Left ventricle myocardium inferior (tissue), 1 donor: ENCODE data around the gene SH3TC1. TPM values are rescaled to one million over a fixed set of nuclear protein-coding genes. Genes with fewer than 3 reads are reported as not detected.

ENCODE experiments used
- DNase-seq: peaks from one replicate; pipeline ENCODE4 v3.0.0-alpha.2; 2020
- H3K27ac ChIP-seq: fragments of 200-600 bp; replicated peaks from 2 replicates; pipeline ENCODE4 v1.8.0; 2021
- H3K27me3 ChIP-seq: fragments of 200-600 bp; 2 replicates; pipeline ENCODE4 v1.8.0; 2021; ENCODE audit warnings: low read depth
- H3K36me3 ChIP-seq: fragments of 200-600 bp; 2 replicates; pipeline ENCODE4 v1.8.0; 2021
- H3K4me1 ChIP-seq: fragments of 200-600 bp; 2 replicates; pipeline ENCODE4 v1.8.0; 2021
- H3K4me3 ChIP-seq: fragments of 200-600 bp; 2 replicates; pipeline ENCODE4 v1.8.0; 2021; ENCODE audit warnings: mild to moderate bottlenecking, moderate library complexity
- H3K9me3 ChIP-seq: fragments of 200-600 bp; replicated peaks from 2 replicates; pipeline ENCODE4 v1.8.0; 2021
- intact Hi-C: fragments of 100-400 bp; cut with micrococcal nuclease; formaldehyde crosslinking; loops from one replicate; pipeline ENCODE4 v1.11.0; 2022
- total RNA-seq: library from RNA; stranded (reverse); fragmentation: NEBNext Ultra II Directional; extraction: Animal tissue kit (Norgen Biotek cat#: 25700); gene quantifications from one replicate; pipeline ENCODE4 v1.2.1, GENCODE V29; 2021
- TF ChIP-seq, protein P1 (sequence below): fragments of 200-600 bp; IDR thresholded peaks from 2 replicates; pipeline ENCODE4 v1.8.0; 2021; ENCODE audit warnings: antibody characterized with exemption, mild to moderate bottlenecking, borderline replicate concordance
- donor health status: DM: no; HTN: yes; CAD: no; lungs with severe emphysema.

SH3TC1 gene
- total RNA-seq, 1 donor from 2014 or later: 13.6 TPM

DNA sequence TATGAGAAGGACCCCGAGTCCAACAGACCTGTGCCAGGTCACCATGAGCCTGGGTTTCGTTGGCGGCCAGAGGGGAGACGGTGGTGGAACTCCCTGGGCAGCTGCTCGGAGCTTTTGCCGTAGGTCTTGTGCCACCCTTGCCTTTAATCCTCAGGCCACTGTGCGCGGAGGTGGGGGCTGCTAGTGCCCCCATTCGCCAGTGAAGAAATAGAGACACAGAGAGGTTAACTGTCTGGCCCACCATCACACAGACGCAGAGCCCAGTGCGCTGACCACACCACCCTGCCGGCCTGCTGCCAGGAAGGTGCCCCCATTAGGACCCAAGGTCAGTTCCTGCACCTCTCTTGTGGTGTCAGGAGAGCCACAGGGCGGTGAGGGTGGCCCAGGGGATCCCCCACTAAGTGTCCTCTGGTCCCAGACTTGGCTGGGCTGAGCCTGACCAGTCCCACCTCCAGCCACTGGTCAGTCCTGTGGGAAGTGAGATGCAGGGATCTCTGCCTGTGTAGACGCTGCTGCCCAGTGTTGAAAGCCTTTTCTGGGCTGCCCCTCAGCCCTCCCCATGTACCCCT, 42.2 kb downstream of the SH3TC1 start:
- TF ChIP-seq, protein P1, sequence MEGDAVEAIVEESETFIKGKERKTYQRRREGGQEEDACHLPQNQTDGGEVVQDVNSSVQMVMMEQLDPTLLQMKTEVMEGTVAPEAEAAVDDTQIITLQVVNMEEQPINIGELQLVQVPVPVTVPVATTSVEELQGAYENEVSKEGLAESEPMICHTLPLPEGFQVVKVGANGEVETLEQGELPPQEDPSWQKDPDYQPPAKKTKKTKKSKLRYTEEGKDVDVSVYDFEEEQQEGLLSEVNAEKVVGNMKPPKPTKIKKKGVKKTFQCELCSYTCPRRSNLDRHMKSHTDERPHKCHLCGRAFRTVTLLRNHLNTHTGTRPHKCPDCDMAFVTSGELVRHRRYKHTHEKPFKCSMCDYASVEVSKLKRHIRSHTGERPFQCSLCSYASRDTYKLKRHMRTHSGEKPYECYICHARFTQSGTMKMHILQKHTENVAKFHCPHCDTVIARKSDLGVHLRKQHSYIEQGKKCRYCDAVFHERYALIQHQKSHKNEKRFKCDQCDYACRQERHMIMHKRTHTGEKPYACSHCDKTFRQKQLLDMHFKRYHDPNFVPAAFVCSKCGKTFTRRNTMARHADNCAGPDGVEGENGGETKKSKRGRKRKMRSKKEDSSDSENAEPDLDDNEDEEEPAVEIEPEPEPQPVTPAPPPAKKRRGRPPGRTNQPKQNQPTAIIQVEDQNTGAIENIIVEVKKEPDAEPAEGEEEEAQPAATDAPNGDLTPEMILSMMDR: no peak
- no peak for DNase-seq
- Histone ChIP-seq H3K27me3 (no peaks in the 10 kb centered on the region), H3K4me1 (peaks cover 14% of the 10 kb centered on the region), H3K36me3 (peaks cover 15% of the 10 kb centered on the region), H3K27ac (no peak overlapping the region), H3K4me3 (no peak overlapping the region), H3K9me3 (no peaks in the 10 kb centered on the region)
- intact Hi-C loops: loop anchor here (5.0 to 10.0 kb wide), 2 partner anchors 161 to 354 kb away; partner anchors contain the start of gene CPZ

DNA sequence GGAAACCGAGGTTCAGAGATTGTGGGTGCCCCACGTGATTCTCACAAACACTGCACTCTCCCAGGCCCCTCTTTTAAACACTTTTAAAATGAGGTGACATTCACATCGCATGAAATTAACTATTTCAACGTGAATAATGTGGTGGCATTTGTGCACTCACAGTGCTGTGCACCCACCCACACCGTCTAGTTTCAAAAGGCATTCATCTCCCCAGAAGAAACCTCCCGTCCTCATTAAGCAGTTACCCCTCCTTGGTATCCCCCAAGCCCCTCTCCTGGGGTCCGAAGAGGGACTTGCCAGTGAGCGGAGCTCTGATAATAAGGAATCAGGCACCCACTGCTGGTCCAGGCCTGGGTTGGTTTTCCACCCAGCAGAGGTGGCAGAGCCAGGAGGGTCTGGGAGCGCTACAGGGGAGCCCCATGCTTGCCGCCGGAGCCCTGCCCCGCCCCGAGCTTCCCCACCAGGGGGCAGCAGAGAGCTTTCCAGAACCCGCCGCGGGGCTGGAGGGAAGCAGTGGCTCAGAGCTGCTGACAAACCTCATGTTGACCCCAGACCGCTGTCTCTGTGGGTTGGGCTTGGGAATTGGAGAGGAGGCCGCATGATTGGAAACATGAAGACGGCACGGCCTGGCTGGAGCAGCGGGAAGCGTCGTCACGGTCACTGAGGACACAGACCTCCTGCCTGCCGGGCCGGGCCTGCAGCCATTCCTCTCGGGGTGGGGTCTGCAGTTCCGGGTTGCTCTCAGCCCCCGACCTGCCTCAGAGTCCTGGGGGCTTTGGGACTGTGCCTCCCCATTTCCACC, 43.0 kb downstream of the SH3TC1 start:
- TF ChIP-seq, protein P1: peak; percentile 99
- Histone ChIP-seq H3K27me3 (no peaks in the 10 kb centered on the region), H3K27ac (peak overlapping the region; percentile 66), H3K9me3 (no peaks in the 10 kb centered on the region), H3K4me1 (peaks cover 22% of the 10 kb centered on the region), H3K4me3 (no peak overlapping the region), H3K36me3 (peaks cover 7% of the 10 kb centered on the region)
- intact Hi-C loops: loop anchor here (5.0 to 10.0 kb wide), 2 partner anchors 160 to 353 kb away; partner anchors contain the start of gene CPZ
- peak; percentile 88 for DNase-seq

DNA sequence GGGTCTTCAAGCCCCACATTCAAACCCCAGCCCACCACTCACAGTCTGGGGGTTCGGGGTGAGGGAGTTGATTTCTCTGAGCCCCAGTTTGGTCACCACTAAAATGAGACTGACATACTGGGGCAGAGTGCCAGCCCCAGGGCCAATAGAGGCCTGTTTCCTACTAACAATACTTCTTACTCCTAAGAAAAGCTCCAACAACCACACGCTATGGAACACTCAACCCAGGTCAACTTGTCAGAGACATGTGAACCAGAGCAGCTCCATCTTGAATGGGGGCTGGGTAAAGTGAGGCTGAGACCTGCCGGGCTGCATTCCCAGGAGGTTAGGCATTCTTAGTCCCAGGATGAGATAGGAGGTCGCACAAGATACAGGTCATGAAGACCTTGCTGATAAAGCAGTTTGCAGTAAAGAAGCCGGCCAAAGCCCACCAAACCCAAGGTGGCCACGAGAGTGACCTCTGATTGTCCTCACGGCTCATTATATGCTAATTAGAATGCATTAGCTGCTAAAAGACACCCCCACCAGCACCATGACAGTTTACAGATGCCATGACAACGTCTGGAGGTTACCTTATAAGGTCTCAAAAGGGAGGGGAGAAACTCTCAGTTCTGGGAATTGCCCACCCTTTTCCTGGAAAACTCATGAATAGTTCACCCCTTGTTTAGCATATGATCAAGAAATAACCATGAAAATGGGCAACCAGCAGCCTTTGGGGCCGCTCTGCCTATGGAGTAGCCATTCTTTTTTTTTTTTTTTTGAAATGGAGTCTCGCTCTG, 43.9 kb downstream of the SH3TC1 start:
- H3K4me3 ChIP-seq: no peak overlapping the region
- intact Hi-C loops: loop anchor here (5.0 to 10.0 kb wide), 2 partner anchors 159 to 352 kb away; partner anchors contain the start of gene CPZ
- H3K27ac ChIP-seq: peak overlapping the region; percentile 66
- no peaks in the 10 kb centered on the region for H3K36me3 ChIP-seq
- H3K9me3 ChIP-seq: no peaks in the 10 kb centered on the region
- no peaks in the 10 kb centered on the region for H3K27me3 ChIP-seq
- TF ChIP-seq, protein P1: no peak
- DNase-seq: no peak
- peaks cover 31% of the 10 kb centered on the region for H3K4me1 ChIP-seq

DNA sequence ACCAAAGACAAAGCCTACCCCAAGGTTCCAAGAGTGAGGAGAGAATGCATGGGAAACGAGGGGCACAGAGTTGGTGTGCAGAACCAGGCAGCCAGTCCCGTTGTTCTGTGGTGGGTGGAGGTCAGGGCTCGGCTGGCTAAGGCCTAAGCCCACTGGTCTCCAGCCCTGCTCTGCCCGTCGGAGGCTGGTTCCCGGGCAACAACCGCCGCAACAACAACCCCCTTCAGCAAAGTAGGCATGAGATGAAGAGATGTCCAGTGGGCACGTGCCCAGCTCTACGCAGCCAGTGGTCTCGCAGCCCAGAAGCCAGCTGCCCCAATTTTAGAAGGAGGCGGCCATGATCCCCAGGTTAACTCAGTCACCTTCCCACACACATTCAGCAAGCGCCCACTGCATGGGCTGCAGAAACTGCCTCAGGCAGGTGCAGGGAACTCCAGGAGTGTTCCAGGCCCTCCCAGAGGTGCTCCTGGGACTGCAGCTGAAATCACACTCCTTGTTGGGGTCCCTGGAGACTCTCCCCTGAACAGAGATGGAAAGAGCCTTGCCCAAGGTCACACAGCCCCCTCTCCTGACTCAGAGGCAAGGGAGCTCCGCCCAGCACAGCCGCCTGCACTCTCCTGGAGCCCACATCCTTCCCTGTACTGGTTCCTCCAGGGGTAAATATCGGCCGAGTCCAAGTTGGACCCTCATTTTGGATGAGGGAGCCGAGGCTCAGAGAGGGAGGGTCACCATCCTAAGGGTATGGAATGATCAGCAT, 45.1 kb downstream of the SH3TC1 start:
- Histone ChIP-seq H3K9me3 (no peaks in the 10 kb centered on the region), H3K4me1 (peaks cover 36% of the 10 kb centered on the region), H3K27ac (no peak overlapping the region), H3K27me3 (no peaks in the 10 kb centered on the region), H3K36me3 (no peaks in the 10 kb centered on the region), H3K4me3 (no peak overlapping the region)
- intact Hi-C loops: loop anchor here (5.0 to 10.0 kb wide), 2 partner anchors 158 to 351 kb away; partner anchors contain the start of gene CPZ
- TF ChIP-seq, protein P1: no peak
- DNase-seq: no peak

DNA sequence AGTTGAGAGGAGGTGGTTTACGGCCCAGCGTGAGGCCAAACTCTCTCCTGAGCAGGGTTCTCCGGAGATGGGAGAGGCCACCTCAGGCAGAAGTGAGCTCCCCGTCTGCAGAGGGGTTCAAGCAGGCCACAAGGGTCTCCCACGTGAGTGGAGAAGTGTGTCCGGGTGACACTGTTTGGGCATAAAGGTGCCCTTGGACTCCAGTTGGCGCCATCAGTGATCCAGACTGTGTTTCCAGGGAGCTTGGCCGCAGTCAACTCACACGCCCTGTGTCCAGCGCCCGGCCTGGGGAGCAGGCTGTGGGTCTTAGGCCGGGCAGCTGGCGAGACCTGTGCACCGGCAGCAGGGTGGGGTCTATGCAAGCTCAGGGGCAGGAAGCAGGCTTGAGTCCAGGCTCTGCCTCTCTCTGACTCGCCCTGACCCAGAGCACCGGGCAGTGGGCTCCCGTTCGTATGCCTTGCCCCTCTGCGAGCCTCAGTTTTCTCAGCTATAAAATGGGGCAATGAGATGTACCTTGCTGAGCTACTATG, 45.9 kb downstream of the SH3TC1 start:
- Histone ChIP-seq H3K27ac (no peak overlapping the region), H3K36me3 (no peaks in the 10 kb centered on the region), H3K4me3 (no peak overlapping the region), H3K4me1 (peaks cover 36% of the 10 kb centered on the region), H3K9me3 (no peaks in the 10 kb centered on the region), H3K27me3 (no peaks in the 10 kb centered on the region)
- TF ChIP-seq, protein P1: no peak
- no peak for DNase-seq
- intact Hi-C loops: loop anchor here (5.0 to 10.0 kb wide), 2 partner anchors 157 to 350 kb away; partner anchors contain the start of gene CPZ
